Tibial nerve (tissue), 4 donors: ENCODE results near the gene BGN. TPM values are rescaled to one million over a fixed set of nuclear protein-coding genes. Genes with fewer than 3 reads are reported as not detected.

Experiments
- DNase-seq, 2 donors: peaks; one replicate each; pipeline ENCODE4 v3.0.0-alpha.2; 2019; ENCODE audit warnings: low spot score in 2 of 2
- H3K27ac ChIP-seq, 4 donors: fragments of 200-600 bp; sonication (generic) in 3 of 4; one replicate each; pipeline ENCODE4 v1.5.1; 2017 to 2019; ENCODE audit warnings: mild to moderate bottlenecking in 1 of 4
- H3K27me3 ChIP-seq, 2 donors: fragments of 200-600 bp; sonication (generic) in 1 of 2; one replicate each; pipeline versions ENCODE4 v1.5.1 to v1.6.0; 2017 to 2019
- H3K36me3 ChIP-seq, 3 donors: fragments of 200-600 bp; sonication (generic); one replicate each; pipeline ENCODE4 v1.5.1; 2018 to 2019
- H3K4me1 ChIP-seq, 4 donors: fragments of 200-600 bp; sonication (generic) in 3 of 4; one replicate each; pipeline ENCODE4 v1.5.1; 2017 to 2019
- H3K4me3 ChIP-seq, 4 donors: fragments of 200-600 bp; sonication (generic) in 3 of 4; one replicate each; pipeline ENCODE4 v1.5.1; 2017 to 2019; ENCODE audit warnings: mild to moderate bottlenecking in 1 of 4, moderate library complexity in 1 of 4
- H3K9me3 ChIP-seq, 4 donors: fragments of 200-600 bp; sonication (generic) in 3 of 4; one replicate each; pipeline ENCODE4 v1.5.1; 2017 to 2019
- EP300 ChIP-seq, 2 donors: sonication (generic); formaldehyde crosslinking; IDR thresholded peaks; one replicate each; pipeline ENCODE4 v1.6.1; 2017; ENCODE audit warnings: antibody characterized with exemption in 2 of 2, mild to moderate bottlenecking in 1 of 2
- POLR2A ChIP-seq, 2 donors: fragments of 450-650 bp; IDR thresholded peaks; one replicate each; pipeline ENCODE4 v1.6.1; 2017; ENCODE audit warnings: antibody characterized with exemption in 2 of 2, mild to moderate bottlenecking in 2 of 2, moderate library complexity in 2 of 2
- WGBS, 2 donors: methylation state at CpG; one replicate each; pipeline ENCODE4 v1.1.5; 2018; 5-methylcytosine and 5-hydroxymethylcytosine counted together
- total RNA-seq, 4 donors: library from RNA; depleted of rRNA; stranded (reverse); fragments of >200 nt; gene quantifications; one replicate each; pipeline ENCODE4 v1.1.0, GENCODE V29; 2016
- TF ChIP-seq, protein P1 (sequence below), 5 experiments: fragments of 200-600 bp in 3 of 5; fragments of 450-650 bp in 2 of 5; sonication (generic) in 3 of 5; IDR thresholded peaks; one replicate each; pipeline ENCODE4 v1.5.1; 2016 to 2019; ENCODE audit warnings: antibody characterized with exemption in 5 of 5, mild to moderate bottlenecking in 3 of 5, moderate library complexity in 2 of 5

Gene BGN
- total RNA-seq, 4 donors from 2014 or later: 25.6 to 103 (median 59.0) TPM

DNA sequence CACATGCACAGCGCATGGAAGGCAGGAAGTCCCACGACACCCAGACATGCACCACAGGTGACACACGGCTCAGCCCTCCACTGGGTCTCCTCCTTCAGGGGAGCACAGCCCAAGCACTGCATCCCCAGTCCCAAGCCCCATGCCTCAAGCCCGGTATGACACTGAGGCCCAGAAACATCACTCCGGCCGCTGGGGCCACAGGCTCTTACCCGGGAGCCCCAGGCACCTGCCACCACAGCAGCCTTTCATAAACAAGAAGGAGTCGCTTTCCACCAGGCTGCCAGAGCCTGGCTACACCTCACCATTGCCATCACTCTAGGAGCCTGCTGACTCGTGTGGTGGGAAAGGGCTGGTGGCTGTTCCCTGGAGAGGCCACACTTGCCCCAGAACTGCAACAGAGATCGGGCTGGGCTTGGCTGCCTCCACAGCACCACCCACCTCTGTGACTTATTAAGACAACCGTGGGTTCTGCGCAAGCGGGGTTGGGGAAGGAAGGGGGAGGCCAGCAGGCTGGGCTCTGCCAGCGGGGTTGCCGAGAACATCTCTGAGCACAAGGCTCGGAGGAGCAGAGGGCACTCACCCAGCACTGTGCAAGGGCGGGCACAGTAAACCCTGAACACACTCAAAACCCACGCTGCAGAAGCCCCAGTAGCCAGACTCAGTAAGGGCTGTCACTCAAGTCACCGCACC lies 28.9 kb upstream of the BGN start:
- H3K9me3 ChIP-seq: no peaks in the 10 kb centered on the region
- no peaks in the 10 kb centered on the region for H3K27me3 ChIP-seq
- H3K4me1 ChIP-seq: peaks cover 0 to 17% (median 5%) of the 10 kb centered on the region in 4 donors
- H3K36me3 ChIP-seq: peaks cover 0 to 30% (median 0%) of the 10 kb centered on the region in 3 donors
- 82 to 83% methylated on average over 10 to 14 of the region's 19 CpGs for WGBS, 2 donors
- no peak overlapping the region for H3K4me3 ChIP-seq
- TF ChIP-seq, protein P1, sequence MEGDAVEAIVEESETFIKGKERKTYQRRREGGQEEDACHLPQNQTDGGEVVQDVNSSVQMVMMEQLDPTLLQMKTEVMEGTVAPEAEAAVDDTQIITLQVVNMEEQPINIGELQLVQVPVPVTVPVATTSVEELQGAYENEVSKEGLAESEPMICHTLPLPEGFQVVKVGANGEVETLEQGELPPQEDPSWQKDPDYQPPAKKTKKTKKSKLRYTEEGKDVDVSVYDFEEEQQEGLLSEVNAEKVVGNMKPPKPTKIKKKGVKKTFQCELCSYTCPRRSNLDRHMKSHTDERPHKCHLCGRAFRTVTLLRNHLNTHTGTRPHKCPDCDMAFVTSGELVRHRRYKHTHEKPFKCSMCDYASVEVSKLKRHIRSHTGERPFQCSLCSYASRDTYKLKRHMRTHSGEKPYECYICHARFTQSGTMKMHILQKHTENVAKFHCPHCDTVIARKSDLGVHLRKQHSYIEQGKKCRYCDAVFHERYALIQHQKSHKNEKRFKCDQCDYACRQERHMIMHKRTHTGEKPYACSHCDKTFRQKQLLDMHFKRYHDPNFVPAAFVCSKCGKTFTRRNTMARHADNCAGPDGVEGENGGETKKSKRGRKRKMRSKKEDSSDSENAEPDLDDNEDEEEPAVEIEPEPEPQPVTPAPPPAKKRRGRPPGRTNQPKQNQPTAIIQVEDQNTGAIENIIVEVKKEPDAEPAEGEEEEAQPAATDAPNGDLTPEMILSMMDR (IDR thresholded peaks at IDR 0.05): no peak
- TF ChIP-seq EP300 (IDR thresholded peaks at IDR 0.05) (no peak), POLR2A (IDR thresholded peaks at IDR 0.05) (no peak)
- no peak for DNase-seq
- no peak overlapping the region for H3K27ac ChIP-seq

- Histone ChIP-seq H3K9me3 (no peaks in the 10 kb centered on the region), H3K27ac (no peak overlapping the region), H3K4me1 (peaks cover 0 to 26% (median 5%) of the 10 kb centered on the region in 4 donors), H3K27me3 (no peaks in the 10 kb centered on the region), H3K4me3 (no peak overlapping the region), H3K36me3 (peaks cover 0 to 17% (median 0%) of the 10 kb centered on the region in 3 donors)
- DNase-seq: no peak
- TF ChIP-seq, protein P1 (IDR thresholded peaks at IDR 0.05): no peak
- TF ChIP-seq EP300 (IDR thresholded peaks at IDR 0.05) (no peak), POLR2A (IDR thresholded peaks at IDR 0.05) (no peak)
- 91 to 94% methylated on average over 6 to 11 of the region's 12 CpGs for WGBS, 2 donors
These were observed 26.7 kb upstream of the BGN start for GRCh38 chrX:153468008-153468580.

- peaks cover 0 to 33% (median 5%) of the 10 kb centered on the region in 4 donors for H3K4me1 ChIP-seq
- peak overlapping the region; percentile 15 to 79 (median 52) for H3K27ac ChIP-seq
- DNase-seq: no peak
- H3K9me3 ChIP-seq: no peaks in the 10 kb centered on the region
- TF ChIP-seq EP300 (IDR thresholded peaks at IDR 0.05): no peak
- TF ChIP-seq, protein P1 (IDR thresholded peaks at IDR 0.05): peak in 2 of 5 experiments; percentile 22 to 29
- TF ChIP-seq POLR2A (IDR thresholded peaks at IDR 0.05): no peak
- peak overlapping the region; percentile 28 to 74 (median 51) for H3K4me3 ChIP-seq
- WGBS, 2 donors: 3 to 21% methylated on average over 4 to 21 of the region's 32 CpGs
- H3K27me3 ChIP-seq: no peaks in the 10 kb centered on the region
- peaks cover 0 to 10% (median 0%) of the 10 kb centered on the region in 3 donors for H3K36me3 ChIP-seq
These were observed 24.9 kb upstream of the BGN start for GRCh38 chrX:153469811-153470410.

GRCh38 chrX:153470411-153471363 lies 24.1 kb upstream of the BGN start, which contains the start of gene HAUS7:
Gene HAUS7 (minus strand): TSS chrX:153470576. CDS start chrX:153470557, 19 bp downstream.
- peak within 1 kb of the TSS; percentile 28 to 74 (median 51) for H3K4me3 ChIP-seq
- H3K27me3 ChIP-seq: no peaks in the 10 kb centered on the region
- peaks cover 0 to 6% (median 0%) of the 10 kb centered on the region in 3 donors for H3K36me3 ChIP-seq
- H3K27ac ChIP-seq: peak within 1 kb of the TSS; percentile 15 to 79 (median 54)
- peak; percentile 72 to 82 for DNase-seq
- peaks cover 0 to 41% (median 5%) of the 10 kb centered on the region in 4 donors for H3K4me1 ChIP-seq
- H3K9me3 ChIP-seq: no peaks in the 10 kb centered on the region
- TF ChIP-seq, protein P1 (IDR thresholded peaks at IDR 0.05): peak; percentile 56 to 82 (median 72)
- TF ChIP-seq POLR2A (IDR thresholded peaks at IDR 0.05): no peak
- 17 to 41% methylated on average over 25 to 54 of the region's 70 CpGs for WGBS, 2 donors
